ENCODE measurements around the gene ACOT4.
"Not testable (repeated sequence)": the region's sequence is repeated elsewhere in the genome, so short reads cannot be mapped to it uniquely, and the experiment has no call there.

DNA sequence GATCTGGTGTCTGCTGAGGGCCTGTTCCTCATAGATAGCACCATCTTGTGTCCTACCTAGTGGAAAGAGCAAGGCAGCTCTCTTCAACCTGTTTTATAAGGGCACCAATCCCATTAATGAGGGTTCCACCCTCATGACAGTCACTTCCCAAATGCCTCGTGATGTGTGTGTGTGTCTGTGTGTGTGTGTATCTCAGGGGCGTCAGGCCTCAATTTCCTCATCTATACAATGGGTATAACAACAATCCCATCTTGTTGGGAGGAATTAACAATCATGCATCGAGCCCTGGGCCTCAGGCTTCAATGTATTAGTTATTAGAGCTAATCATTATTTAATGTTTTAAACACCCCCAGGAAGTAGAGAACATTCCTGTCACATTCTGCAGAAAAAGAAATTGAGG lies 42.6 kb upstream of the ACOT4 start:
- TF ChIP-seq EZH2 (IDR thresholded peaks at IDR 0.05; ENCODE audit: low read length, unreplicated experiment); EZH2phosphoT487 (IDR thresholded peaks at IDR 0.05; ENCODE audit: borderline replicate concordance, low read length): not testable (repeated sequence)
- TF ChIP-seq, protein P1, sequence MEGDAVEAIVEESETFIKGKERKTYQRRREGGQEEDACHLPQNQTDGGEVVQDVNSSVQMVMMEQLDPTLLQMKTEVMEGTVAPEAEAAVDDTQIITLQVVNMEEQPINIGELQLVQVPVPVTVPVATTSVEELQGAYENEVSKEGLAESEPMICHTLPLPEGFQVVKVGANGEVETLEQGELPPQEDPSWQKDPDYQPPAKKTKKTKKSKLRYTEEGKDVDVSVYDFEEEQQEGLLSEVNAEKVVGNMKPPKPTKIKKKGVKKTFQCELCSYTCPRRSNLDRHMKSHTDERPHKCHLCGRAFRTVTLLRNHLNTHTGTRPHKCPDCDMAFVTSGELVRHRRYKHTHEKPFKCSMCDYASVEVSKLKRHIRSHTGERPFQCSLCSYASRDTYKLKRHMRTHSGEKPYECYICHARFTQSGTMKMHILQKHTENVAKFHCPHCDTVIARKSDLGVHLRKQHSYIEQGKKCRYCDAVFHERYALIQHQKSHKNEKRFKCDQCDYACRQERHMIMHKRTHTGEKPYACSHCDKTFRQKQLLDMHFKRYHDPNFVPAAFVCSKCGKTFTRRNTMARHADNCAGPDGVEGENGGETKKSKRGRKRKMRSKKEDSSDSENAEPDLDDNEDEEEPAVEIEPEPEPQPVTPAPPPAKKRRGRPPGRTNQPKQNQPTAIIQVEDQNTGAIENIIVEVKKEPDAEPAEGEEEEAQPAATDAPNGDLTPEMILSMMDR (conservative IDR thresholded peaks at IDR 0.05; ENCODE audit: low read depth, low read length), result not testable (repeated sequence)

Data from PC-3 (cell line).